OCI-LY1 (cell line): ENCODE measurements around the gene ARCN1.

Experiments used
- H2AFZ ChIP-seq: fragments of 200-600 bp; sonication (generic), shearing (Covaris generic); 2 replicates; pipeline ENCODE4 v1.6.0; 2014; ENCODE audit warnings: antibody characterized with exemption, mild to moderate bottlenecking, low read length
- H3F3A ChIP-seq: fragments of 200-600 bp; sonication (generic), shearing (Covaris generic); 2 replicates; pipeline ENCODE4 v1.6.0; 2014; ENCODE audit warnings: mild to moderate bottlenecking, antibody characterized with exemption, low read length, moderate library complexity; ENCODE audit not compliant: insufficient read depth
- H3K27ac ChIP-seq: fragments of 200-600 bp; sonication (generic); 2 replicates; pipeline ENCODE4 v1.5.1; 2014; ENCODE audit warnings: low read length, mixed run types, mild to moderate bottlenecking, low read depth; ENCODE audit not compliant: poor library complexity, severe bottlenecking
- H3K27me3 ChIP-seq: fragments of 200-600 bp; sonication (generic); 2 replicates; pipeline ENCODE4 v1.6.0; 2014; ENCODE audit warnings: antibody characterized with exemption, mild to moderate bottlenecking, low read length, moderate library complexity; ENCODE audit not compliant: insufficient read depth
- H3K36me3 ChIP-seq: fragments of 200-600 bp; sonication (generic); 2 replicates; pipeline ENCODE4 v1.6.1; 2014; ENCODE audit warnings: mild to moderate bottlenecking, antibody characterized with exemption, low read length, moderate library complexity, mixed read lengths; ENCODE audit not compliant: insufficient read depth
- H3K4me1 ChIP-seq: fragments of 200-600 bp; sonication (generic); 2 replicates; pipeline ENCODE4 v1.5.1; 2014; ENCODE audit warnings: mild to moderate bottlenecking, low read length, moderate library complexity; ENCODE audit not compliant: insufficient read depth, severe bottlenecking
- H3K4me2 ChIP-seq: fragments of 200-600 bp; sonication (generic), shearing (Covaris generic); 2 replicates; pipeline ENCODE4 v1.6.1; 2014; ENCODE audit warnings: low read length
- H3K4me3 ChIP-seq: fragments of 200-600 bp; sonication (generic); 2 replicates; pipeline ENCODE4 v1.5.1; 2014; ENCODE audit warnings: low read length, low read depth, mild to moderate bottlenecking, mixed read lengths; ENCODE audit not compliant: poor library complexity, severe bottlenecking
- H3K79me2 ChIP-seq: fragments of 200-600 bp; shearing (Covaris generic); 2 replicates; pipeline ENCODE4 v1.6.1; 2016; ENCODE audit warnings: mixed run types, low read length, mixed read lengths; ENCODE audit not compliant: insufficient read depth
- H3K9ac ChIP-seq: fragments of 200-600 bp; sonication (generic), shearing (Covaris generic); 2 replicates; pipeline ENCODE4 v1.6.1; 2014; ENCODE audit warnings: mild to moderate bottlenecking, low read length, mixed read lengths
- H3K9me2 ChIP-seq: fragments of 200-600 bp; sonication (generic), shearing (Covaris generic); 2 replicates; pipeline ENCODE4 v1.6.1; 2014; ENCODE audit warnings: low read depth, mild to moderate bottlenecking, low read length, mixed read lengths
- H3K9me3 ChIP-seq: fragments of 200-600 bp; shearing (Covaris generic); 2 replicates; pipeline ENCODE4 v1.6.1; 2014; ENCODE audit warnings: low read length, mixed read lengths
- H4K20me1 ChIP-seq: fragments of 200-600 bp; sonication (generic), shearing (Covaris generic); 2 replicates; pipeline ENCODE4 v1.6.0; 2016; ENCODE audit warnings: mild to moderate bottlenecking, low read length; ENCODE audit not compliant: insufficient read depth
- EZH2 ChIP-seq: fragments of 200-600 bp; sonication (generic), shearing (Covaris generic); IDR thresholded peaks from 2 replicates; pipeline ENCODE4 v1.8.0; 2017; ENCODE audit warnings: borderline replicate concordance, mixed run types, mild to moderate bottlenecking, antibody characterized with exemption, low read length, moderate library complexity, mixed read lengths
- TF ChIP-seq, protein P1 (sequence below): fragments of 200-600 bp; sonication (generic), shearing (Covaris generic); IDR thresholded peaks from 2 replicates; pipeline ENCODE4 v1.5.1; 2017; ENCODE audit warnings: mild to moderate bottlenecking, antibody characterized with exemption, low read length, moderate library complexity, mixed read lengths

ARCN1 gene

DNA sequence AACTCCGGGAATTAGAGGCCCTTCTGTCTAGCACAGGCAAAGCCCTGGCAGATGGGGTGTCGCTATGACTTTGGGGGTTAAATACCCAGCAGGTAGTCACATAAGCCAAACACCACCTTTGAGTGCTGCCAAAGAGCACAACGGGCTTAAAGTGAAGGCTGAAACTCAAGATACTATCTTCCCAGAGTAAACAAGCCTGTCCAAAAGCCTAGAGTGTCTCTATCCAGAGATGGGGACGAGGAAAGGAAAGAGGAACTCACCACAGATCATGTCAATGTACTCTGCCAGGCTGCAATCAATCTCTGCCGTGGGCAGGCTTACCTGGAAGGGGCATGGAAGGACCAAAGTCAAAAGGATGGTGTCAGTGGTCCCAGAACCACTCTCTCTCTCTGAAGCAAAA lies 26.7 kb upstream of the ARCN1 start:
- H3K36me3 ChIP-seq: no peaks in the 10 kb centered on the region
- TF ChIP-seq EZH2: no peak
- TF ChIP-seq, protein P1, sequence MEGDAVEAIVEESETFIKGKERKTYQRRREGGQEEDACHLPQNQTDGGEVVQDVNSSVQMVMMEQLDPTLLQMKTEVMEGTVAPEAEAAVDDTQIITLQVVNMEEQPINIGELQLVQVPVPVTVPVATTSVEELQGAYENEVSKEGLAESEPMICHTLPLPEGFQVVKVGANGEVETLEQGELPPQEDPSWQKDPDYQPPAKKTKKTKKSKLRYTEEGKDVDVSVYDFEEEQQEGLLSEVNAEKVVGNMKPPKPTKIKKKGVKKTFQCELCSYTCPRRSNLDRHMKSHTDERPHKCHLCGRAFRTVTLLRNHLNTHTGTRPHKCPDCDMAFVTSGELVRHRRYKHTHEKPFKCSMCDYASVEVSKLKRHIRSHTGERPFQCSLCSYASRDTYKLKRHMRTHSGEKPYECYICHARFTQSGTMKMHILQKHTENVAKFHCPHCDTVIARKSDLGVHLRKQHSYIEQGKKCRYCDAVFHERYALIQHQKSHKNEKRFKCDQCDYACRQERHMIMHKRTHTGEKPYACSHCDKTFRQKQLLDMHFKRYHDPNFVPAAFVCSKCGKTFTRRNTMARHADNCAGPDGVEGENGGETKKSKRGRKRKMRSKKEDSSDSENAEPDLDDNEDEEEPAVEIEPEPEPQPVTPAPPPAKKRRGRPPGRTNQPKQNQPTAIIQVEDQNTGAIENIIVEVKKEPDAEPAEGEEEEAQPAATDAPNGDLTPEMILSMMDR: no peak

DNA sequence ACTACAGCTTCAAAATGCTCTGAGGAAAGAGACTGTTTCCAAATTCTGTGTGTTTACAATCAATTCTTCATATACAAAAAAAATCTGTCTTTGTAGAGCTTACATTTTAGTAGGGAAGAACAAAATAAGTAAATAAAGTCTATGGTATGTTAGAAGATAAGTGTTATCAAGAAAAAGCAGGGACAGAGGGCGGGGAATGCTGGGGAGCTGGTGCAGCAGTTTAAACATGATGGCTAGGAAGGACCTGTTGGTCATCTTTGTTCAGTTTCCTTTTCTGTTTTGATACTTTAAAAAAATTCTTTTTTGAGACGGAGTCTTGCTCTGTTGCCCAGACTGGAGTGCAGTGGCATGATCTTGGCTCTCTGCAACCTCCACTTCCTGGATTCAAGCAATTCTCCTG lies 25.1 kb upstream of the ARCN1 start:
- Histone ChIP-seq H3K27ac (no peak overlapping the region), H3K4me2 (no peak overlapping the region), H2AFZ (no peak overlapping the region), H3K9ac (no peak overlapping the region), H3K9me2 (no peaks in the 10 kb centered on the region), H4K20me1 (no peaks in the 10 kb centered on the region), H3K4me3 (no peak overlapping the region), H3K36me3 (no peaks in the 10 kb centered on the region; the same call in 1 of the 2 replicates), H3K9me3 (no peaks in the 10 kb centered on the region), H3F3A (no peaks in the 10 kb centered on the region), H3K79me2 (no peaks in the 10 kb centered on the region), H3K27me3 (no peaks in the 10 kb centered on the region), H3K4me1 (no peaks in the 10 kb centered on the region)
- no peak for TF ChIP-seq EZH2
- TF ChIP-seq, protein P1: no peak

More for the DNA sequence above, 26.7 kb upstream of the ARCN1 start:
- Histone ChIP-seq H3K4me3 (no peak overlapping the region), H3K9ac (no peak overlapping the region), H3K79me2 (no peaks in the 10 kb centered on the region), H3K27ac (no peak overlapping the region), H3K9me2 (no peaks in the 10 kb centered on the region), H2AFZ (no peak overlapping the region), H3K4me1 (no peaks in the 10 kb centered on the region), H4K20me1 (no peaks in the 10 kb centered on the region), H3K9me3 (no peaks in the 10 kb centered on the region), H3K4me2 (no peak overlapping the region), H3K27me3 (no peaks in the 10 kb centered on the region), H3F3A (no peaks in the 10 kb centered on the region)

DNA sequence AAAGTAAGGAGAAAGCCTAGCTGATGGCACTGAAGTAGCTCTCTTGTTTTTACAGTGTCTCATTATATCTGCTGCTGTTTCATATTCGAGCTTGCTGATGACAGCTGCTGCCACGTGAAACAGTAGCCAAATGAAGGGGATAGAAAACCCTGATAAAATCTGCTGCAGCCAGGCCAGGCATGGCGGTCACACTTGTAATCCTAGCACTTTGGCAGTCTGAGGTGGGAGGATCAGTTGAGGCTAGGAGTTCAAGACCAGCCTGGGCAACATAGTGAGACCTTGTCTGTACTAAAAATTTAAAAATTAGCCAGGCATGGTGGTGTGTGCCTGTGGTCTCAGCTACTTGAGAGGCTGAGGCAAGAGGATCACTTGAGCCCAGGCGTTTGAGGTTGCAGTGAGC lies 19.9 kb upstream of the ARCN1 start:
- H3K36me3 ChIP-seq: peaks cover 8% of the 10 kb centered on the region; the same call in 1 of the 2 replicates
- H2AFZ ChIP-seq: no peak overlapping the region
- H3K4me1 ChIP-seq: no peaks in the 10 kb centered on the region
- no peak overlapping the region for H3K27ac ChIP-seq
- H3K9ac ChIP-seq: no peak overlapping the region
- H3K9me3 ChIP-seq: no peaks in the 10 kb centered on the region
- no peaks in the 10 kb centered on the region for H3F3A ChIP-seq
- H3K27me3 ChIP-seq: no peaks in the 10 kb centered on the region
- no peak overlapping the region for H3K4me3 ChIP-seq
- H3K79me2 ChIP-seq: no peaks in the 10 kb centered on the region
- H4K20me1 ChIP-seq: no peaks in the 10 kb centered on the region
- H3K9me2 ChIP-seq: no peaks in the 10 kb centered on the region
- no peak overlapping the region for H3K4me2 ChIP-seq
- TF ChIP-seq, protein P1: no peak
- no peak for TF ChIP-seq EZH2
